Middle frontal gyrus (tissue), 1 donor: ENCODE data around the gene SFSWAP.
"Not testable (repeated sequence)": the region's sequence is repeated elsewhere in the genome, so short reads cannot be mapped to it uniquely, and the experiment has no call there.

ENCODE experiments used
- DNase-seq: peaks from one replicate; pipeline ENCODE4 v3.0.0-alpha.2; 2015; ENCODE audit warnings: low spot score; ENCODE audit errors: extremely low spot score

SFSWAP gene

GRCh38 chr12:131710464-131711457 lies at the start of gene SFSWAP:
Gene SFSWAP, plus strand, starts transcription at chr12:131711090. Its CDS starts 140 bp downstream, at chr12:131711230.
- peak; percentile 71 for DNase-seq

- not testable (repeated sequence) for DNase-seq
Observed at GRCh38 chr12:131661170-131661985, 49.5 kb upstream of the SFSWAP start.

GRCh38 chr12:131661986-131662288 lies 49.0 kb upstream of the SFSWAP start:
- DNase-seq: not testable (repeated sequence)

DNA sequence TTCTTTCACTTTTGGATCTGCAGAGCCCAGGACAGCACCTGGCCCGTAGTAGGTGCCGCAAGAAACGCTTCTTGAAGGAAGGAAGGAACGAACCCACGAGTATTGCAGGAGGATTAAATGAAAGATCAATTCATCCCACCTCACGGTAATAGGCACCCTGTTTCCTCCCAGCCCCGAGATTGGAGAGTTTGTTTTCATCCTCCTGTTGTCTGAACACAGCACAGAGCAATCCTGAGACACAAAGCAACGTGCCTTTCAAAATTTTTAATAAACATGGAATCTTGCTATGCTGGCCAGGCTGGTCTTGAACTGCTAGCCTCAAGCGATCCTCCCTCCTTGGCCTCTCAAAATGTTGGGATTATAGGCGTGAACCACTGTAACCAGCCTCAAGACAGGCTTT lies 48.5 kb upstream of the SFSWAP start:
- DNase-seq: not testable (repeated sequence)

- DNase-seq: not testable (repeated sequence)
Observed at GRCh38 chr12:131665666-131666065, 45.2 kb upstream of the SFSWAP start.

- not testable (repeated sequence) for DNase-seq
Observed at GRCh38 chr12:131666486-131666885, 44.4 kb upstream of the SFSWAP start.

DNA sequence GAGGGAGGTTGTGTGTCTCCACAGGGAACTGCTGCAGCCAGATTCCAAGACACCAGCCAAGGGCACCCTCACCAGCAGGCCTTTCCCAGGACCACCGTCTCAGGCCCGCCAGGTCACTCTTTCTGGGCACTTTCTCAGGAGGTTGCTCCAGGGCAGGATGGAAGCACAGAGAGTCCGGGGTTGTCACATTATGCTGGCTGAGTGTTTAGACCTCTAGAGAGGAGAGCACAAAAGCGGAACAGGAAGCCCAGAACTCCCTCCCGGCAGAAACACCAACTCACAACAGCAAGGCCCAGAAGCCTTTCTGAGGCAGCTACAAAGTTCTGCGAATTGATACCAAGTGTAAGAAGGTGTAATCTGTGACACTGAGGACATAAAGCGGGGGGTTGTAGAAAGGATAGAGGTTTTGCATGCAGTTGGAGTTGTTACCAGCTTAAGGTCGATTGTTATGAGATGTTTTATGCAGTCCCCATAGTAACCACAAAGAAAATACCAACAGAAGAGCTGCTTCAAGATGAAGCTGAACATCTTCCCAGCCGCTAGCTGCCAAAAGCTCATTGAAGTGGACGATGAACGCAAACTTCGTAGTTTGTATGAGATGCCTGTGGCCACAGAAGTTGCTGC lies 43.8 kb upstream of the SFSWAP start:
- DNase-seq: not testable (repeated sequence)

- no peak for DNase-seq
Observed at GRCh38 chr12:131671276-131671675, 39.6 kb upstream of the SFSWAP start.

- no peak for DNase-seq
Observed at GRCh38 chr12:131671871-131672270, 39.0 kb upstream of the SFSWAP start.

GRCh38 chr12:131672311-131672940 lies 38.5 kb upstream of the SFSWAP start:
- no peak for DNase-seq

- no peak for DNase-seq
Observed at GRCh38 chr12:131672941-131673887, 37.7 kb upstream of the SFSWAP start.

GRCh38 chr12:131673888-131674257 lies 37.0 kb upstream of the SFSWAP start:
- no peak for DNase-seq

DNA sequence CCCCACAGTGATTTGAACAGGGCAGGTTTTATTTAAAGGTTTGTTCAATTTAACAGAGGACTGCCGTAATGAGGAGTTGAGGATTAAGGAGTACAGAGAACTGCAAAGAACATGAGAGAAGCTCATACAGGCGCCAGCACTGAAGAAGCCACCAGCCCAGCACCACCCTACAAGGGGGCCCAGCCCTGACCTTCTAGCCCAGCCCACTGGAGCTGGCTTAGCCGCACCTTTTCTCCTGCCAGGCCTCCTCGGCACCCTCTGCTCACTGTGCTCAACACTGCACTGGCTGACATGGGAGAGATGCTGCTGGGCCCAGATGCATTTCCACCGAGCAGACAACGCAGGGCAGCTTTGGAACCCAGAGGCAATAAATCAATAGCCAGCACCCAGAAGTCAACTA lies 36.5 kb upstream of the SFSWAP start:
- DNase-seq: no peak

DNA sequence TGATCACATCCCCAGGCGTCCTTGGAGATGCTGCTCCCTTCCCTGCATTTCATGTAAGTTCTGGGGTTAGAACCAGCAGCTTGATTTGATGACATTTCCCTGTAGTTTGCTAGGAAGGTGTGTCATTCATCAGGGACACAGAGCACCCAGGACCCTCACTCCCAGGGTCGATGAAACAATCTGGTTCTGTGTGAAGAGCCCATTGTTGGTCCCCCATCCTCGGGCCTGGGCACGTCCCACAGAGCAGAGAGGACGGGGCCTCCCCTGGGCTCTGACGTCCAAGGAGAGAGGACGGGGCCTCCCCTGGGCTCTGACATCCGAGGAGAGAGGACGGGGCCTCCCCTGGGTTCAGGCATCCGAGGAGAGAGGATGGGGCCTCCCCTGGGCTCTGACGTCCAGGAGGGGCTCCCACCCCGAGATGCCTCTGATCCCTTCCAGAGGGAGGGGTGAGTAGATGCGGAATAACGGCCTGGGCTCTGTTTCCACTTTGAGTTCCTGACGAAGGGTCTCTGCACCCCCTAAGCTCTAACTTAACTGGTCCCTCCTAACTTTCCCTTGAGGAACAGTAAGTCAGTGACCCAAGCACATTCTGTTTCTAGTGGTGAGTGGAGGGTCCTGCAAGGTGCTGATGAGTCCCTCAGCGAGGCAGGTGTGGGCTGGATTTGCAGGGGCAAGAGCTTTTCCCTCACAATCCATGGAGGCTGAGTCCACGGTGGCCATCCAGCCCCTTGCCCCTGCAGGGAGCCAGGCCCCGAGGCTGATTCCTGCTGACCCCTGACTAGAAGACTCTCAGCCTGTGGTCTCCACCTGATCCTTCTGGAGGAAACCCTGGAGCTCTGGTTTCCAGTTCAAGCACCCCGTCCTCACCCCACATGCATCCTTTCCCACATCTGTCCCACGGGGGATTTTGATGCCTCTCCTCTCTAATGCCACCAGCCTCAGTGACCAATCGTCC lies 35.5 kb upstream of the SFSWAP start:
- DNase-seq: no peak

DNA sequence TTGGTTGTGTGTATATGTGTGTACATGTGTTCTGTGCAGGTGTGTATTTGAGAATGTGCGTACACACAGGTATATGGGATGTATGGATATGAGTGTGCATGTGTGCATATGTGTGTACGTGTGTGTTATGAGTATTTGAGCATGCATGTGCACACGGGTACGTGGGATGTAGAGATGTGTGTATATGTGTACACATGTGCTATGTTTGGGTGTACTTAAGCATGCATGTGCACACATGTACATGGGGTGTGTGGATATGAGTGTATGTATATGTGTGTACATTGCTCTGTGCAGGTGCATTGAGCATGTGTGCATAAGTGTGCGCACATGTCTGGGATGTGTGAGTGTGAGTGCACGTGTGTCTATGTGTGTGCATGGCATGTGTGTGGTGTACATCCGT lies 34.3 kb upstream of the SFSWAP start:
- DNase-seq: no peak

- not testable (repeated sequence) for DNase-seq
Observed at GRCh38 chr12:131677067-131677466, 33.8 kb upstream of the SFSWAP start.

GRCh38 chr12:131677699-131678098 lies 33.2 kb upstream of the SFSWAP start:
- no peak for DNase-seq

DNA sequence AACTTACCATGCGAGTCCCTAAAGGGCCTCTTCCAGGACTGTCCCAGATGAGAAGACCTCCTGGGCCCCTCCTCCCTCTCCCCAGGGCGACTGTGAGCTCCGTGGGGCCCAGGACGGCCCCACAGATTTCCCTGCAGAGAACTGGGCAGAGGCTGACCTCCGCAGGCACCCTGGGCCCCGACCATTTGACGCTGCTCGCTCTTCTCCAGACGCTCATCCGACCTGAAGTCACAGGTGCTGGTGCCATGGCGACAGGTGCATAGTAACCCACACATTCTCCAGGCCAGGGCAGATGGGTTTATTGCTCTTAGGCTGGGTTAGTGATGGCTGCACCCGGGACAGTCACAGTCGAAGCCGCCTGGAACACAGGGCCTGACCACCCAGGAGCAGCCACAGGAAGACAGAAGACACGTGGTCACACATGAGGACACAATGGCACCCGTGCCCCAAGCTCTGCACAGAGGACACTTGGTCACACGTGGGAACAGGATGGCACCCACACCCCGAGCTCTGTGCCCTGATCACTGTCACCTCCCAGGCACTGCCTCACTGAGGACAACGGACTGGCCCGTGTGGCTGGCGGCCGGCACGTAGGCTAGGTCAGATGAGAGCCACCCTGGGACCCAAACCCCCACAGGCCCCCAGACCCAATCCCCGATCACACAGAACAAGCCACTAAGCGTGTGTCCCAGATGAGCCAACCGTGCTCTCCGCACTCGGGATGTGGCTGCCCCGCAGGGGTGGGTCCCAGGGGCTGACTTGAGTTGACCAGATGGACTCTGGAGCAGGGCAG lies 32.3 kb upstream of the SFSWAP start:
- not testable (repeated sequence) for DNase-seq
